ENCODE measurements around the gene APOOL.

Gene APOOL

GRCh38 chrX:84993150-84993549 lies 10.5 kb upstream of the APOOL start:
- DNase-seq = no peak
- no peak overlapping the region for H3K4me2 ChIP-seq (ENCODE audit: low read length)
- H3K79me1 ChIP-seq (ENCODE audit: low read length) = no peaks in the 10 kb centered on the region

GRCh38 chrX:85001344-85001743 lies 2.3 kb upstream of the APOOL start:
- Histone ChIP-seq H3K4me2 (ENCODE audit: low read length) (no peak overlapping the region), H4K91ac (ENCODE audit: low read depth, low read length) (no peak overlapping the region), H2BK12ac (ENCODE audit: low read length) (no peak overlapping the region), H3K14ac (ENCODE audit: low read length) (no peak overlapping the region), H2AFZ (ENCODE audit: insufficient read depth, low read length, poor library complexity) (no peak overlapping the region), H3K9ac (ENCODE audit: low read length) (no peak overlapping the region), H3K27ac (ENCODE audit: low read depth, low read length) (no peak overlapping the region), H3K23ac (ENCODE audit: low read length) (no peak overlapping the region), H3K9me3 (ENCODE audit: insufficient read depth, low read depth, low read length) (no peaks in the 10 kb centered on the region), H2AK5ac (ENCODE audit: low read length) (no peak overlapping the region), H2BK120ac (ENCODE audit: insufficient read depth, low read length, poor library complexity) (no peak overlapping the region), H4K8ac (ENCODE audit: low read depth, low read length) (no peak overlapping the region), H4K12ac (ENCODE audit: low read depth, low read length) (no peak overlapping the region), H3K4ac (ENCODE audit: low read depth, low read length) (no peak overlapping the region), H3K79me2 (ENCODE audit: control insufficient read depth, insufficient read depth, low read length, poor library complexity) (peaks cover 2% of the 10 kb centered on the region), H3K18ac (ENCODE audit: low read length) (no peak overlapping the region), H3K4me3 (ENCODE audit: low read depth, low read length) (no peak overlapping the region), H3K27me3 (ENCODE audit: insufficient read depth, low read length) (no peaks in the 10 kb centered on the region), H2BK5ac (ENCODE audit: low read depth, low read length, poor library complexity) (no peak overlapping the region), H3K4me1 (ENCODE audit: control insufficient read depth in 1 of 2, insufficient read depth in 2 of 2, low read length in 2 of 2) (no peaks in the 10 kb centered on the region), H3K79me1 (ENCODE audit: low read length) (peaks cover 2% of the 10 kb centered on the region), H3K36me3 (ENCODE audit: control insufficient read depth in 1 of 2, insufficient read depth in 2 of 2, low read length in 2 of 2) (no peaks in the 10 kb centered on the region)
- DNase-seq = no peak
- no CpG with 5 or more reads among the region's 1 CpG for WGBS (ENCODE audit: extremely low coverage, insufficient coverage, insufficient read length)

More at GRCh38 chrX:84993150-84993549, 10.5 kb upstream of the APOOL start:
- no peak overlapping the region for H4K91ac ChIP-seq (ENCODE audit: low read depth, low read length)
- H2BK12ac ChIP-seq (ENCODE audit: low read length) = no peak overlapping the region
- no peak overlapping the region for H3K4me3 ChIP-seq (ENCODE audit: low read depth, low read length)
- H4K8ac ChIP-seq (ENCODE audit: low read depth, low read length) = no peak overlapping the region
- H2AFZ ChIP-seq (ENCODE audit: insufficient read depth, low read length, poor library complexity) = no peak overlapping the region
- no peak overlapping the region for H3K14ac ChIP-seq (ENCODE audit: low read length)
- H3K4ac ChIP-seq (ENCODE audit: low read depth, low read length) = no peak overlapping the region
- H3K23ac ChIP-seq (ENCODE audit: low read length) = no peak overlapping the region
- no peak overlapping the region for H2BK5ac ChIP-seq (ENCODE audit: low read depth, low read length, poor library complexity)
- no peak overlapping the region for H3K9ac ChIP-seq (ENCODE audit: low read length)
- no peak overlapping the region for H2AK5ac ChIP-seq (ENCODE audit: low read length)
- WGBS (ENCODE audit: extremely low coverage, insufficient coverage, insufficient read length) = no CpG with 5 or more reads among the region's 1 CpG
- H3K27ac ChIP-seq (ENCODE audit: low read depth, low read length) = no peak overlapping the region
- no peak overlapping the region for H3K18ac ChIP-seq (ENCODE audit: low read length)
- no peak overlapping the region for H4K12ac ChIP-seq (ENCODE audit: low read depth, low read length)
- H3K79me2 ChIP-seq (ENCODE audit: control insufficient read depth, insufficient read depth, low read length, poor library complexity) = no peaks in the 10 kb centered on the region
- H3K36me3 ChIP-seq (ENCODE audit: control insufficient read depth in 1 of 2, insufficient read depth in 2 of 2, low read length in 2 of 2) = no peaks in the 10 kb centered on the region
- no peaks in the 10 kb centered on the region for H3K4me1 ChIP-seq (ENCODE audit: control insufficient read depth in 1 of 2, insufficient read depth in 2 of 2, low read length in 2 of 2)
- no peak overlapping the region for H2BK120ac ChIP-seq (ENCODE audit: insufficient read depth, low read length, poor library complexity)
- no peaks in the 10 kb centered on the region for H3K27me3 ChIP-seq (ENCODE audit: insufficient read depth, low read length)
- peaks cover 3% of the 10 kb centered on the region for H3K9me3 ChIP-seq (ENCODE audit: insufficient read depth, low read depth, low read length)

GRCh38 chrX:85004255-85004654 lies 578 bp downstream of the APOOL start:
- H2BK12ac ChIP-seq (ENCODE audit: low read length) = no peak overlapping the region
- peak overlapping the region; percentile 78 for H3K9ac ChIP-seq (ENCODE audit: low read length)
- H2BK5ac ChIP-seq (ENCODE audit: low read depth, low read length, poor library complexity) = no peak overlapping the region
- H3K23ac ChIP-seq (ENCODE audit: low read length) = no peak overlapping the region
- peaks cover 2% of the 10 kb centered on the region for H3K79me1 ChIP-seq (ENCODE audit: low read length)
- H3K79me2 ChIP-seq (ENCODE audit: control insufficient read depth, insufficient read depth, low read length, poor library complexity) = peaks cover 2% of the 10 kb centered on the region
- H4K91ac ChIP-seq (ENCODE audit: low read depth, low read length) = no peak overlapping the region
- H2AK5ac ChIP-seq (ENCODE audit: low read length) = no peak overlapping the region
- H3K27me3 ChIP-seq (ENCODE audit: insufficient read depth, low read length) = no peaks in the 10 kb centered on the region
- peak; percentile 4 to 19 for DNase-seq
- no peak overlapping the region for H4K12ac ChIP-seq (ENCODE audit: low read depth, low read length)
- no peak overlapping the region for H2BK120ac ChIP-seq (ENCODE audit: insufficient read depth, low read length, poor library complexity)
- H3K14ac ChIP-seq (ENCODE audit: low read length) = no peak overlapping the region
- WGBS (ENCODE audit: extremely low coverage, insufficient coverage, insufficient read length) = no CpG with 5 or more reads among the region's 11 CpGs
- peak overlapping the region; percentile 60 for H2AFZ ChIP-seq (ENCODE audit: insufficient read depth, low read length, poor library complexity)
- no peaks in the 10 kb centered on the region for H3K9me3 ChIP-seq (ENCODE audit: insufficient read depth, low read depth, low read length)
- no peak overlapping the region for H3K27ac ChIP-seq (ENCODE audit: low read depth, low read length)
- no peak overlapping the region for H3K18ac ChIP-seq (ENCODE audit: low read length)
- H3K4me2 ChIP-seq (ENCODE audit: low read length) = peak overlapping the region; percentile 63
- no peaks in the 10 kb centered on the region for H3K4me1 ChIP-seq (ENCODE audit: control insufficient read depth in 1 of 2, insufficient read depth in 2 of 2, low read length in 2 of 2)
- H4K8ac ChIP-seq (ENCODE audit: low read depth, low read length) = no peak overlapping the region
- no peaks in the 10 kb centered on the region for H3K36me3 ChIP-seq (ENCODE audit: control insufficient read depth in 1 of 2, insufficient read depth in 2 of 2, low read length in 2 of 2)
- peak overlapping the region; percentile 82 for H3K4me3 ChIP-seq (ENCODE audit: low read depth, low read length)
- H3K4ac ChIP-seq (ENCODE audit: low read depth, low read length) = no peak overlapping the region

GRCh38 chrX:85012098-85012497 lies 8.4 kb downstream of the APOOL start:
- H4K12ac ChIP-seq (ENCODE audit: low read depth, low read length) = no peak overlapping the region
- H2AK5ac ChIP-seq (ENCODE audit: low read length) = no peak overlapping the region
- no peak overlapping the region for H3K4me3 ChIP-seq (ENCODE audit: low read depth, low read length)
- no peak overlapping the region for H3K9ac ChIP-seq (ENCODE audit: low read length)
- no peak overlapping the region for H4K8ac ChIP-seq (ENCODE audit: low read depth, low read length)
- H3K14ac ChIP-seq (ENCODE audit: low read length) = no peak overlapping the region
- no peaks in the 10 kb centered on the region for H3K79me2 ChIP-seq (ENCODE audit: control insufficient read depth, insufficient read depth, low read length, poor library complexity)
- H3K9me3 ChIP-seq (ENCODE audit: insufficient read depth, low read depth, low read length) = no peaks in the 10 kb centered on the region
- no peak overlapping the region for H2BK5ac ChIP-seq (ENCODE audit: low read depth, low read length, poor library complexity)
- H3K27me3 ChIP-seq (ENCODE audit: insufficient read depth, low read length) = no peaks in the 10 kb centered on the region
- H3K4me2 ChIP-seq (ENCODE audit: low read length) = no peak overlapping the region
- no peak overlapping the region for H2BK12ac ChIP-seq (ENCODE audit: low read length)
- H3K79me1 ChIP-seq (ENCODE audit: low read length) = no peaks in the 10 kb centered on the region
- H3K18ac ChIP-seq (ENCODE audit: low read length) = no peak overlapping the region
- H2AFZ ChIP-seq (ENCODE audit: insufficient read depth, low read length, poor library complexity) = no peak overlapping the region
- DNase-seq = no peak
- no peaks in the 10 kb centered on the region for H3K4me1 ChIP-seq (ENCODE audit: control insufficient read depth in 1 of 2, insufficient read depth in 2 of 2, low read length in 2 of 2)
- H3K36me3 ChIP-seq (ENCODE audit: control insufficient read depth in 1 of 2, insufficient read depth in 2 of 2, low read length in 2 of 2) = peaks cover 0 to 3% of the 10 kb centered on the region in 2 experiments
- H3K27ac ChIP-seq (ENCODE audit: low read depth, low read length) = no peak overlapping the region
- H3K23ac ChIP-seq (ENCODE audit: low read length) = no peak overlapping the region
- H4K91ac ChIP-seq (ENCODE audit: low read depth, low read length) = no peak overlapping the region
- no peak overlapping the region for H3K4ac ChIP-seq (ENCODE audit: low read depth, low read length)
- H2BK120ac ChIP-seq (ENCODE audit: insufficient read depth, low read length, poor library complexity) = no peak overlapping the region
- no CpG with 5 or more reads among the region's 2 CpGs for WGBS (ENCODE audit: extremely low coverage, insufficient coverage, insufficient read length)

All from trophoblast cell (in vitro differentiated cells and primary cell).